ENCODE data around the gene GALNT2.

GALNT2 gene

DNA sequence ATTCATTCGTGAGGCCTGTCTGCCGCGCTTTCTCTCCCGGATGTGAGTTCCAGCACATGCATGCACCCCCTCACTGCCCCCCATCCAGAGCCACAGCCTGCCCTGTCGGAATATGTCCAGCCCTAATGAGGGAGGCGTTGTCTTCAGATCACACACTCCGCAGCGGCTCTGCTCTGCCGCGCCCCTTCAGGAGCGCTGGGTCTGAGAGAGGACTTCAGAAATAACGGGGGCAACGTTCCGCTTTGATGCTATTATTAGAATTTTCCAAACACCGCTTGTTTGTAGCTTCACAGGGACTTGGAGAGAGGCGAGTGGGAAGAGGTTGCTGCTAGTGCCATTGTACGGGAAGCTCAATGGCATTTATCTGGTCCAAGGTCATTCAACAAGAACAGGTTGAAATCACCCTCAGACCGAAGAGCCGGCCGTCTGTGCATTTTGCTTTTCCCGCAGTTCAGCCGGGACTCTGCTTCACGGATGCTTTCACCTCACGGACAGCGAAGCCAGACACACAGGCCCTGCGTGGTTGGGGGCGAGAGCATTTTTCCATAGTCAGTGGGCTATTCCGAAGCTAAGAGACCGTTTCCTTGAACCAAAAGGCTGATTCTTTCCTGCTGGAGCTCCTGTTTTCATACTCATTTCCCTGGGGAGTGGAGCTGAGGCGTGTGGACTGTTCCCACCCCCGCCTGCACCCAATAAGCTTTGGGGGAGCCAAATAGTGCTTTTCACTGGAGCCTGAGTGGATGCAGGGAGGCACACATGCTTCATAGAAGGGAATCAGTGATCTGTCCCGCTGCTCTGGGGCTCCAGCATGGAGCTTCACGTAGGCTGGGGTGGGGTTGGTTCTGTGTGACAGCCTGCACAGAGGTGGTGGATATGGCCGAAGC is 69.7 kb downstream of the GALNT2 start:
- DNase-seq = no peak

DNA sequence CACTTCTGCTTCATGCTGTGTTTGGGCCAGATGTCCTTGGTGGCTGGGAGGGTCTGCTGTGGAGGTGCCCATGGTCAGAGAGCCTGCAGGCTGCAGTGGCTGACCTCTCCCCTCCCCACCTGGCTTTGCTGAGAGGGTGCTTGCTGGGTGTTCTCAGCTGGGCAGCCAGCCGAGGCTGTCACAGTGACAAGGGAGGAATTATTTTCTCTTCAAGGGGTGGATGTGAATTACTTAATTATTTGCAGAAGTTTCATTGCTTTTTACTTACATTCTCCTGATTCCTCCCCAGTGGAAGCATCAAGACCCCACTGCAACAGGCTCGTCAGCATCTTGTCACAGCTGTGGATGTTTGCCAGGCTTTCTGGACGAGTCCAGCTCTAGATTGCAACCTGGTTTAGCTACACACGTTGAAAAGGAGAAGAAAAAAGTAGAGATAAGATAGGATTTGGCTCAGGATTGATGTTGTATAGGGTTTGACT is 70.3 kb downstream of the GALNT2 start:
- DNase-seq = no peak

GRCh38 chr1:230138561-230139239 is 71.7 kb downstream of the GALNT2 start:
- DNase-seq = no peak

DNA sequence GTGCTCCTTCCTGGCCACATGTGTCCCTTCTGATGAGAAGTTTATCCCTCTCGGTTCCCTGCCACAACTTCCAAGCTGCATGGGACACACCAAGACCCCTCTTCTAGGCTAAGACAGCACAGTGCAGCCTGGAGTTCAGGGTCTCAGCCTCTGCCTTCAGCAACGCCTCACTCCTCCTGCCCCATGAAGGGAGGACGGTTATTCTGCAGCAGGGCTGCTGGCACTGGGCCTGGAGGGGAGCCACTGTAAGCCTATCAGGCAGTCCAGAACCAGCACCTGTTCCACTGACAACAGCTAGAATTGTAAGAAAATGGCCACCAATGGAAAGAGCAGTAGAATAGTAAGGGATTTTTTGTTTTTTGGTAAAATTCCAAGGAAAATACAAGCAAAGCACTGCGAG is 72.3 kb downstream of the GALNT2 start:
- DNase-seq = no peak

GRCh38 chr1:230139741-230140140 is 72.7 kb downstream of the GALNT2 start:
- DNase-seq = no peak

DNA sequence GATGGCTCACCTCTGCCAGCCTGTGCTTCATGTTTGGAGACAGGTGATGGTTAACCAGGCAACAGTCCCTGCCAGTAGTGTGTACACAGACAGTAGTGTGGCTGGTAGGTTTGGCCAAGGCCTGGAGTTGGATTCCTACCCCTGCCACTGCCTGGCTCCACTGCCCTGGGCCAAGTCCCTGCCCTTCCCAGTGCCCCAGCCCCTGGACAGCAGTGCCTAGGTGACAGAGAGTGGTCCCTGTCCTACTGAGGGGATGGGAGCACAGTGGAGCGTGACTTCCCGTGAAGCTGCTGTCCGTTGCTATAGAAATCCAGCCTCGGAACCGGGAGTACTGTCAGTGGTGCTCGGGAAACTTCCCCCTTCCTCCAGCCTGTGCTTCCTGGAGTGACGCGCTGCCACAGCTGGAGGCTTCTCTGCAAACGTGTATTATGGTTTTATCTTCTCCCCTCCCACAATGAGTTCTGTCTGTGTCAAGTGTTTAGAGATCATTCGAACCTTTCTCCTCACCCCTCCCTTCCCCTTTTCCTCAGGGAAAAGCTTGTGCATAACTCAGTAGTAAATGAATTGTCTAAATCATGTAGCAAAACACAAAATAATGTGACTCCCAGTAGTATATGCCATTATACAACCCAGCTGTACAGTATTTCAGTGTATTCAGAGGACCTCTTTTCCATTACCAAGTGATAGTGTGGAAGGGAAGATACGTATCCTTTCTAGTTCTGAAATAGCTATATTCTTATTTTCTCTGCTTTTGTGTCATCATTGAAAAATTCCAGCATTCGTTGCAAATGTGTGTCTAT is 73.4 kb downstream of the GALNT2 start:
- no peak for DNase-seq

DNA sequence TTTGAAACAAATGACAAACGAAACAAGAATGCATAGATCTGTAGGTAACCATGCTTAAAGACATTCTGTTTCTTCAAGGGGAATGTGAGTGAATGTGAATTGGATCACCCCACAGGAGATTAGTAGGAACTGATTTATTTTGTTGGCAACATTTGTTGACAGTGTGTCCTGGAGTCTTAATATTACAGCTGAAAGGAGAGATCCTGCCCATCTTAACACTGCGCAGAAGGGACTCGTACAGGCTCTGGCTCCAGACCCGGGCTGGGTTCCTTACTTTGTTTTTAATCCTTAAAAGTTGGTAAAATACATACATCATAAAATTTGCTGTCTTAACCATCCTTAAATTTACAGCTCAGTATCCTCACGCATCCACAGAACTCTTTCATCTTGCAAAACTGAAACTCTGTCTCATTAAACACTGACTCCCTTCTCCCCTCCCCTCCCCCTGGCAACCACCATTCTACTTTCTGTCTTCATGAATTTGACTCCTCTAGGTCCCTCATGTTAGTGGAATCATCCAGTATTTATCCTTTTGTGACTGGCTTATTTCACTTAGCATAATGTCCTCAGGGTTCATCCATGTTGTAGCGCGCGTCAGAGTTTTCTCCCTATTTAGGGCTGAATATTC is 74.1 kb downstream of the GALNT2 start:
- DNase-seq = no peak

- DNase-seq = no peak
These were observed 75.0 kb downstream of the GALNT2 start for GRCh38 chr1:230141797-230142607.

GRCh38 chr1:230142608-230143210 is 75.7 kb downstream of the GALNT2 start:
- no peak for DNase-seq

DNA sequence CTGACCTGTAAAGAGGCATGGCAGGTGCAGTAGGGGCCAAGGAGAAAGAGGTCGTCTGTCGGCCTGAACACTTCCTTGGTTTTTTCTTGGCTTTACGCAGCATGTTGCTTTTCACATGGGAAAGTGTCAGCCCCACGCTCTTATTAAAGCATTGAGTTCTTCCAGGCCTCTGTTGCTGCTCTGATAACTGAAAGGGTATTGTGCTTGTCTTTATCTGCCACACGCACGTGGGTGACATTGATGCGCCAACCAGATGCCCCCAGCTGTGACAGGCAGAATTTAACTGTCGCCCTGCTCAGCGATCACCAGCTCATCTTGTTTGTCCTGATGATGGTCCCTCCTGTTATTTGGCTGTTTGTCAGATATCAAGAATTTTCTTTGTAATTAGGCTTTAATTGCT is 76.5 kb downstream of the GALNT2 start:
- no peak for DNase-seq

DNA sequence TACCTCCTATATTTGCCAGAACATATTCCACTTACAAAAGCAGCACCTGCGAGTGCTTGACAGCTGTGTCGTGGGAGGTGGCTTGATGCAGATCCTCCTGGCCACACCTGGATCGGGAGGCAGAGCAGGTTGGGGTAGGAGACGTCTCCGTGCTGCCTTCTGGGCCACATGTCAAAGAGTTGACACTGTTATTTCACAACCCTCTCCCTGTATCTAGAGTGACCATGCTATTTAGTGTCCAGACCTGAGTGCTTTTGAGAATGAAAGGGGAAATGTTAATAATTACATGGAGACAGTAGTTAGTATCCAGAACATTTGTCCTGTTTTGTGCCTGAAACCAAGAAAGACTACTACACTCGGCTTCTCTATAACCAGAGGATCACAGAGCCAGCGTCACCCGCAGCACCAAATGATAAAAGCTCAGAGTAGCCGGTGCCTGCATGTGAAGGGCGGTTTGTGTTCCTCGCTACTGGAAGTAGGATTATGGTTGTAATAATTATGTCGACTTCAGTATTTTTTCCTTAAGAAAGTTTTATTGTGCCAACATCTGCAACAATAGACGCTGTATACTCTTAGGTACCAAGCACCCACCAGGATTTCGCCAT is 77.1 kb downstream of the GALNT2 start:
- no peak for DNase-seq

DNA sequence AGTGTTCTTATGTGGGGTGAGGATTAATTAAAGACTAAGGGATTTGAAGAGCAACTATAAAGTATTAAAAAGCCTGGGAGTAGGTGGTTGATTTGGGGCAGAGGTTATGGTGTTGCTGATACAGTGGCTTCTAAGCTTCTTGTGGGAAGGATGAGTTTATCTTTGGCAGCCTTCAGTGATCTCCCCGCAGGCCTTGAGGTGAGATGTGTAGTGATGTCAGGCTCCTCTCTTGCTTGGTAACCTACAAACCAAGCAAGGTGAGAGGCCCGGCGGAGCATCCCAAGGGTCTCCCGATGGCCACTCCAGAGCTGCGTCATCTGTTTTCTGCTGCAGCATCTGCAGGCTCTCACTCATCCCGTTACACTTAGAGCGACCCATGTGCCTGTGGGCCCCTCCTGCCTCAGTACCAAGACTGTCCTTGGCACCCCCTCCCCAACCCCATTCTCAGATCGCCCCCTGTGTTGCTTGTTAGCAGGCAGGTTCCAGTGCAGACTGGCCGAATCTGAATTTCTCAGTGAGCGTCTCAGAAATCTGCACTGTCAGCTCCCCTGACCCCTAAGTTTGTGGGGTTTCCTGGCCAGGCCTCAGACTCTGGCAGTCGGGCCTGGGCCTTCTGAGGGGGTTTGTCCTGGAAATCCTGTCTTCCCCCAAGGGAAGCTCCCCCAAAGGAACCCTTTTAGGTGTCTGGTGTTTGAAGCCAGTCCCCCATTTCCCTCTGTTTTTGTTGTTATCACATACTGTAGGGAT is 77.9 kb downstream of the GALNT2 start:
- no peak for DNase-seq

DNA sequence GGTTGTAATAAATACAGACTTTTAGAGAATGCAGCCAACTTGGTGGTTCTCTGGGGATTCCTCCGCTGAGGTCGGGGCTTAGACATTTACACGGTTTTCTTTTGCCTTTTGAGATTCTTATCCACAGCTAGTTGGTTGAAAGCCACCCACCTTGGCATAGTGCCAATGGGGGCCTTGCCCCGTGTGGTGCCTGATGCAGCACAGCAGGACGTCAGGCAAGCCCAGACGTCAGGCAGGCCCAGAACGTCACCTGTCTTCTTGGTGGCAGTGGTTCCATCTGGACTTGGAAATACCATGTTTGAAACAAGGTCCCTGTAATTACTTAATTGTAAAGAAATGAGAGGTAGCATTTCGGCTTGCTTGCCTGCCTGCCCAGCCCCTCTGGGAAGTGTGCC is 78.5 kb downstream of the GALNT2 start:
- DNase-seq = no peak

DNA sequence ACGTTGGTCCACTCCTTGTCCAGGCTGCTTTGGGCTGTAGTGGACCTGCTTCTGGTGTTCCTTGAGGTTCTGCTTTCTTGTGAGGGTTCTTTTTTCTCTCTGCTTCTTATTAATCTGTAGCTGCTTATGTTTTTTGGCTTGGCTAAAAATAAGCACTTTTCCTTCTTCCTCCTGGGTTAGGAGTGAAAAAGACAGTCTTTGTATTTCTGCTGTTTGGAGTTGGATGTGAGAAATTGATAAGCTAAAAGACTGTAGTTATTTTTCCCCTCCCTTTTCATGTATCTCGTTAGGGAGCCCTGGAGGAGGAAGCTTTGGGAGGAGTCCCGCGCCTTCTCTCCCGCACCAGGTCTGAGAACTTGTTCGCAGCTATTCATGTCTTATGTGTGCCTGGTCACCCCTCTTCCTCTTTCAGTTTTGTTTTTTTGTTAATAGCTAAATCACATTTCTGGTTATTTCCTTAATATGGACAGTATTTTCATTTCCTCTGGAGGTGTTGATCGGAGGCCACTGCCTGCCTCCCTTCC is 79.0 kb downstream of the GALNT2 start:
- no peak for DNase-seq

DNA sequence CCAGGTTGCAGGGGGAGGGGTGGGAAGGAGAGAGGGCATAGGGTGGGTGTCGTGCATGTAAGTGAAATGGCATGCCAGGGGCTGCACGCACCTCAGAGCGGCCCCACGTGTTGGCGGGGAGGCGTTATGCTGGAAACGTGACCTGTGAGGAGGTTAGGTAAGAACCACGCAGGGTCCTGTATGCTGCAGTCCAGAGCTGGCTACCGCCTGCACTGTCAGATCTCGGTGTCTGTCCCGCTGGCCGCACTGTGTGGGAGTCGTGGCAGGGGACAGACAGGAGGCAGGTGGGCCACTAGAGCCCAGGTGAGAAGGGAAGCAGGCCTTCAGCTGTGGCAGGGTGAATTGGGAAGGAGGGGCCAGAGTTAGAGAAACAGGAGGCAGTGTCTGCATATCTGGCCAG is 79.7 kb downstream of the GALNT2 start:
- DNase-seq = no peak

- no peak for DNase-seq
These were observed 80.5 kb downstream of the GALNT2 start for GRCh38 chr1:230147253-230148125.

DNA sequence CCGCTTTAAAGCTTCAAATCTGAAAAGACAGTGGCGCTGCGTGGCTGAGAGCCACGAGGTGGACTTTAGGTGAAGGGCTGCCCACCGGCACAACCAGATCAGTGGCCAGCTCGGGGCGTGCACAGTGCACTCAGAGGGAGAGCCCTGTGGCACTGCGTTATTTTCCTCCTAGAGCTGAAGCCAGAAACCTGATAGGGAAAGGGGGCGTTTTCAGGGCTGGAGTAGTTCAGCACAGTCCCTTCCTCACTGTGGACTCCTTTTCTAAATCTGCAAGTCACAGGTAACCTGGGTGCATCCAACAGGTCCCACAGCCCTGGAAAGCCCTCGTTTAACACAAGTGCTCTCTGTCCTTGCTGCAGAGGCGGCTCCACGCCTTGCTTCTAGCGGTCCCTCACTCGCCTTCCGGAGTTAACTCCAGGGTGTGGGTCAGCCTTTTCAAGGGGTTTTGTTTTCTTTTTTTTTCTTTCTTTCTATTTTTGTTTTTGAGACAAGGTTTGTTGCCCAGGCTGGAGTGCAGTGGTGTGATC is 81.2 kb downstream of the GALNT2 start:
- no peak for DNase-seq

DNA sequence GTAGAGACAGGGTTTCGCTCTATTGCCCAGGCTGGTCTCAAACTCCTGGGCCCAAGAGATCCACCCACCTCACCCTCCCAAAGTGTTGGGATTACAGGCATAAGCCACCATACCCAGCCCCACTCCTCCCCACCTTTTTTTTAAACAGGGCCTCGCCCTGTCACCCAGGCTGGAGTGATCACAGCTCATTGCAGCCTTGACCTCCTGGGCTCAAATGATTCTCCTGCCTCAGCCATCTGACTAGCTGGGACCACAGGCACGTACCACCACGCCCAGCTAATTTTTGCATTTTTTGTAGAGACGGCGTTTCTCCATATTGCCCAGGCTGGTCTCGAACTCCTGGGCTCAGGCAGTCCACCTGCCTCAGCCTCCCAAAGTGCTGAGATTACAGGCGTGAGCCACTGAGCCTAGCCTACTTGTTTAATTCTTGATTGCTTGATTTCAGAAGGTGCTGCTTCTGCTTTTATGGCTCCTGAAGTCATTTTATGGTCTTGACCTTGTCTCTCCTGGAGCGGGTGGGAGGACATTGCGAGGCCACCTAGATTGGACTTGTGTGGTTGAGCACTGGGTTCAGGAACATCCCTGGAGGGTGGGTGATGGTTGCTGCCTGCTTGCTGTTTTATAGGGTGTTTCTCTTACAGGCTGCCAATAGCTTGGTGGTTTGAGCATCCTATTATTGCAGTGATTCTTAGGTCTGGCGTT is 81.9 kb downstream of the GALNT2 start:
- DNase-seq = no peak
